Mucosa of stomach (tissue), 1 donor: Measurements from ENCODE around the gene TLE4.

Experiments used
- H3K27me3 ChIP-seq: one replicate; pipeline ENCODE4 v1.7.0; 2013; ENCODE audit warnings: mild to moderate bottlenecking, low read length; ENCODE audit not compliant: control insufficient read depth, insufficient read depth
- H3K36me3 ChIP-seq: one replicate; pipeline ENCODE4 v1.7.0; 2013; ENCODE audit warnings: low read length; ENCODE audit not compliant: control insufficient read depth, insufficient read depth
- H3K4me1 ChIP-seq: one replicate; pipeline ENCODE4 v1.7.0; 2013; ENCODE audit warnings: mild to moderate bottlenecking, low read length; ENCODE audit not compliant: control insufficient read depth, insufficient read depth
- H3K4me3 ChIP-seq: one replicate; pipeline ENCODE4 v1.7.0; 2013; ENCODE audit warnings: low read length
- H3K9ac ChIP-seq: one replicate; pipeline ENCODE4 v1.7.0; 2013; ENCODE audit warnings: mild to moderate bottlenecking, low read length, moderate library complexity
- H3K9me3 ChIP-seq: one replicate; pipeline ENCODE4 v1.7.0; 2013; ENCODE audit warnings: mild to moderate bottlenecking, low read length, moderate library complexity; ENCODE audit not compliant: control insufficient read depth
- donor health status: Pancreatic carcinoma.

Gene TLE4

DNA sequence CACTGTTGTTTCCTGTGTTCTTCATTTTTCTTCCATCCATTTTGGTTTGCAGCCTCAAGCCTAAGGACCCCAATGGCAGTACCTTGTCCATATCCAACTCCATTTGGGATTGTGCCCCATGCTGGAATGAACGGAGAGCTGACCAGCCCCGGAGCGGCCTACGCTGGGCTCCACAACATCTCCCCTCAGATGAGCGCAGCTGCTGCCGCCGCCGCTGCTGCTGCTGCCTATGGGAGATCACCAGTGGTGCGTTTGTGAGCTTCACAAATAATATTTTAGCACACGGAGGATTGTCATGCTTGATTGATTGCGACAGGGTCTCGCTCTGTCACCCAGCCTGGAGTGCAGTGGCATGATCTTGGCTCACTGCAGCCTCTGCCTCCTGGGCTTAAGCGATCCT, 136.8 kb downstream of the TLE4 start:
- Histone ChIP-seq H3K4me1 (no peaks in the 10 kb centered on the region), H3K9ac (no peak overlapping the region), H3K9me3 (no peaks in the 10 kb centered on the region), H3K36me3 (peaks cover 4% of the 10 kb centered on the region), H3K4me3 (no peak overlapping the region), H3K27me3 (no peaks in the 10 kb centered on the region)

DNA sequence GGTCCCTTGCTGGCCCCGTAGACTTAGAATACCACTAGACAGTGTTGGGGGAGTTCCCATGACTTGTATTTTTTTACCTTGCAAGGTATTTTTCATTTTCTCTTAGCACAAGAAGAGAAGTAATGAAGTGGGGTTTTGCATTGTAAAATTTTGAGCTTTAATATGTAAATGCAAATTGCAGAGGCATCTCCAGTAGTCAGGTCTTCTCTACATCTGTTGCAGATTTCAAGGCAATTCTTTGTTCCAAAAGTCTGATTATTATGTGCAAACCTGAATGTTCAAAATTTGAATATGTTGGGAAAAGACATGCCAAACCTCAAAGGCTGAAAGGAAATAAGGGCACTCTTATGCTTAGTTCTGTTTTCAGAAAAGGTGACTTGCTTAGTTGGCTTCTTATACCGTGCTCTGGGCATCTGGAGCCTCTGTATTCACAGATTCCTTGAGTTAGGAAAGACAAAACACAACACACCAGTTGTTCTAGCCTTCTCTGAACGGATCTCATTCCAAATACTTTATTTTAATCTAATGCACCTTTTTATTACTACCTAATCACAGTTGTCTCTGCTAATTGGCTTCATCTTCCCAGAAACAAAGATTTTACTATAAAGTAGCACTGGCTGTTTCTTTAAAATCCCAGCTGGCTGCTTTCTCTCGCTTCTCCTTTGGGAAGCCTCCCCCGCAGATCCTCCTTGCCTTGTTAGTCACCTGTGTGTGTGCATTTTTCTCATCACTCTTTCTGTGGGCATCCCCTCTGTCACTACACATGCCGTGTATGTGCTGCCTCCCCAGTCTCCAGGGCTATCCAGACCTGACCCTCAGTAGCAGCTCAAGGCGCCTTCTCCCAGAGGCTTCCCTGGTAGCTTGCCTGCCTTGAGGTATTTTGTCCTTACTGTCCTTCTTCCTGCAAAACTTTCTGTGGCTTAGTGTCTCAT, 138.2 kb downstream of the TLE4 start:
- Histone ChIP-seq H3K4me3 (no peak overlapping the region), H3K9me3 (no peaks in the 10 kb centered on the region), H3K27me3 (no peaks in the 10 kb centered on the region), H3K4me1 (no peaks in the 10 kb centered on the region), H3K9ac (no peak overlapping the region), H3K36me3 (peaks cover 4% of the 10 kb centered on the region)

DNA sequence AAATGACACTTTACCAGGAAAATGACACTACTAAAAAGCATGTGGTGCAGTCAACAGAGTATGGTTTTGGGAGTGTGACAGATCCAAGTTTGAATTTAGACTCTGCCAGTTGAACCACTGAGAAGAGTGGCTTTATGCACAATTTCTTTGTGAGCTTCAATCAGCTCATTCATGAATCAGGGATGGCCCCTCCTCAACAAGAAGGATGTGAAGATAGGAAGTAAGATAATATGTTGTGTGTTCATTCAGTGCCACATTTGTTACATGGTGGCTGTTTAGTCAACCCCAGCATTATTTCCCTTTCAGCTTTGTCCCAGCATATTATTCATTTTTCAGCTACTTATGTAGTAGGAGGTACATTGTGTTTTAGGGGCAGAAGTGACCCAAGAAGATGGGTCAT, 140.1 kb downstream of the TLE4 start:
- no peaks in the 10 kb centered on the region for H3K27me3 ChIP-seq
- peaks cover 4% of the 10 kb centered on the region for H3K36me3 ChIP-seq
- no peaks in the 10 kb centered on the region for H3K9me3 ChIP-seq
- H3K4me1 ChIP-seq: no peaks in the 10 kb centered on the region
- H3K4me3 ChIP-seq: no peak overlapping the region
- no peak overlapping the region for H3K9ac ChIP-seq

DNA sequence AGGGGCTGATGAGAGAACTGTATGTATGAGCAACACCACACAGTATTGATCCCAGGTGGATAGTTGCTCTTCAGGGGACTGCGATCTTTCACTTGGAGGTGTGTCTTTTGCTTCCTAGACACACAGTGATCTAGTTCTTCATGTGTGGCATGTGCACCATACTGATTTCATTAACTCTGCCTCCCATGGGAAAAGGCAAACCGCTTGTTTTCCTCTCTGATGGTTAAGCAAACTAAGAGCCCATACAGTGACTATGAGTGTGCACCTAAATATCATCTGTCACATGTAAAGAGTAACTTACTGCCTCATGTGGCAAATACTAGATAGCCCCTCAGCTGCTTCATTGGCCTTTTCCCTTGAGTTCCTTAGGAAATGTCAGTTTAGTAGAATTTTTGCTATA, 147.3 kb downstream of the TLE4 start:
- Histone ChIP-seq H3K27me3 (no peaks in the 10 kb centered on the region), H3K4me1 (no peaks in the 10 kb centered on the region), H3K36me3 (peaks cover 9% of the 10 kb centered on the region), H3K4me3 (no peak overlapping the region), H3K9ac (no peak overlapping the region), H3K9me3 (no peaks in the 10 kb centered on the region)

GRCh38 chr9:79719989-79720388, 148.2 kb downstream of the TLE4 start:
- Histone ChIP-seq H3K36me3 (peaks cover 9% of the 10 kb centered on the region), H3K9ac (no peak overlapping the region), H3K4me1 (no peaks in the 10 kb centered on the region)

DNA sequence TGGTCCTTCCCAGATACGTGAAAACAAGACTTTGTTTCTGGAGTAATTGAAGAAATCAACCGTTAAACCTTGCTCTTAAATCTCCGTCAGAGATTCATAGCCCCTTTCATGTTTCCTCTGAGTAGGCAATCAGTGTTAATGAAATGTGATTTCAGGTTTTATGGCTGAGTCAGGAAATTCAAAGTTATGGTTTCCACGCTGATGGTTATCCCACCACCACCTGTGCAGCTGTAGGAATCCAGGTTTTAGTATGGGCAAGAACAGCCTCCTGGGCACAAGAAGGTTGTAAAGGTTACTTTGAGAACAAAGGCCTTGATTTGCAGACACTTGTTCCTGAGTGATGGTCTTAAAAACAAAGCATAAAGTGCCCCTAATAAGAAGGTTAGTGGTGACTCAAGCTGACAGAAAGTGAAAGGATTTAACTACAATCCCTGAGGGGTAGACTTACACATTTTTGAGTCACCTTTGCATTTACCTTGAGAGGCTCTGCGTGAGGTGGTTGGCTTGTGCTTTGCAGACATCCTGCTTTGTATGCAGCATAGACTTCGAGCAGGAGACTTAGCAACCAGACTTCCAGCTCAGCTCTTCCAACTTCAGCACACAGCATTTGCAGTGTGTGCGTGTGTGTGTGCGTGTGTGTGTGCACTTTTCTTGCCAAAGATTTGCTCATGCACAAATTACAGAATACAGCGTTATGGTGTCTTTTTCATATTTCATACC, 159.6 kb downstream of the TLE4 start:
- no peaks in the 10 kb centered on the region for H3K9me3 ChIP-seq
- no peak overlapping the region for H3K9ac ChIP-seq
- no peaks in the 10 kb centered on the region for H3K27me3 ChIP-seq
- H3K4me3 ChIP-seq: no peak overlapping the region
- H3K36me3 ChIP-seq: no peaks in the 10 kb centered on the region
- no peaks in the 10 kb centered on the region for H3K4me1 ChIP-seq

More at GRCh38 chr9:79719989-79720388, 148.2 kb downstream of the TLE4 start:
- Histone ChIP-seq H3K4me3 (no peak overlapping the region), H3K27me3 (no peaks in the 10 kb centered on the region), H3K9me3 (no peaks in the 10 kb centered on the region)

- H3K4me3 ChIP-seq: no peak overlapping the region
- no peaks in the 10 kb centered on the region for H3K27me3 ChIP-seq
- no peaks in the 10 kb centered on the region for H3K36me3 ChIP-seq
- no peak overlapping the region for H3K9ac ChIP-seq
- H3K9me3 ChIP-seq: no peaks in the 10 kb centered on the region
- H3K4me1 ChIP-seq: no peaks in the 10 kb centered on the region
Measured at GRCh38 chr9:79735023-79735779, 163.4 kb downstream of the TLE4 start.

DNA sequence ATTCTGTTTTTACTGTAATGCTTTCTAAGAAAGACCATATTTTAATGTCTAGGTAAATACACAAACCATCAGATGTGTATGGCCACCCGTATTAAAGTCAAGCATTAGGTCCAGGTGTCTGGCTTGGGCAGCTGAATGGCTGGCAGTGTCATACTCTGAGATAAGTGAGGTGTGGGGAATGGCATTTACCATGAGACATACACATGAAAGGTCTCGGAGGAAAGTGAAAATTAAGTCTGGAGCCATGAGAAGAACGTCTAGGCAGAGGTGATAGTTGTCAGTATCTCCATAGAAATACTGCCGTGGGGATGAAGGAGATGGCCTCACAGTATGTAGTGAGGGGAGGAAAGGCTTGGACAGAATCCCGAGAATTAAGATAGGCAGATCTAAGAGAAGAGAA, 164.3 kb downstream of the TLE4 start:
- Histone ChIP-seq H3K9ac (no peak overlapping the region), H3K4me3 (no peak overlapping the region), H3K9me3 (no peaks in the 10 kb centered on the region), H3K27me3 (no peaks in the 10 kb centered on the region), H3K36me3 (no peaks in the 10 kb centered on the region), H3K4me1 (no peaks in the 10 kb centered on the region)

DNA sequence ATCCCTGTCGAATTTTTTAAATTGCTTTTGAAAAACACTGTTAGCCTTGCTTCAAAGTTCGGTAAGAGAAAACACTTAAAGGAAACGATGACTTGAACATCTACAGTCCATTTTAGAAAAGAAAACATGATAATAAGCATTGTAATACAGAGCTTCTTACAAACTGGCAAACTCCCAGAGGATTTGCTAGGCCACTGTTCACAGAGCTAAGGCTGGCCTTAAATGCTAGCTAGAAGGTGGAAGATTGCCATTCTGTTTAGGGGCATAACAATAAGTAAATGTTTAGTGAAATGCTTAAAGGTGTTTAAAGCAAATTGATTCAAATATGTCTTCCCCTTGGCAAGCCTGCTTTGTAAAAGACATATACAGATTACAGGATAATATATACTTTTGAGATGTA, 169.6 kb downstream of the TLE4 start:
- Histone ChIP-seq H3K9me3 (no peaks in the 10 kb centered on the region), H3K27me3 (no peaks in the 10 kb centered on the region), H3K9ac (no peak overlapping the region), H3K36me3 (no peaks in the 10 kb centered on the region), H3K4me1 (no peaks in the 10 kb centered on the region), H3K4me3 (no peak overlapping the region)

GRCh38 chr9:79742110-79742721, 170.5 kb downstream of the TLE4 start:
- Histone ChIP-seq H3K4me3 (no peak overlapping the region), H3K36me3 (no peaks in the 10 kb centered on the region), H3K27me3 (no peaks in the 10 kb centered on the region), H3K4me1 (no peaks in the 10 kb centered on the region), H3K9me3 (no peaks in the 10 kb centered on the region), H3K9ac (no peak overlapping the region)

- no peaks in the 10 kb centered on the region for H3K36me3 ChIP-seq
- no peak overlapping the region for H3K4me3 ChIP-seq
- no peaks in the 10 kb centered on the region for H3K4me1 ChIP-seq
- H3K9me3 ChIP-seq: no peaks in the 10 kb centered on the region
- no peaks in the 10 kb centered on the region for H3K27me3 ChIP-seq
- no peak overlapping the region for H3K9ac ChIP-seq
Measured at GRCh38 chr9:79744521-79744920, 172.8 kb downstream of the TLE4 start.
